Measurements from ENCODE around the gene ETV6.

ETV6 gene

GRCh38 chr12:11755302-11755930, 105.9 kb downstream of the ETV6 start:
- Histone ChIP-seq H4K20me1 (ENCODE audit: insufficient read depth, low read length, poor library complexity, severe bottlenecking) (peaks cover 3% of the 10 kb centered on the region), H3K27me3 (ENCODE audit: insufficient read depth, low read length, poor library complexity, severe bottlenecking) (no peaks in the 10 kb centered on the region), H3K4me1 (ENCODE audit: insufficient read depth, low read length, poor library complexity, severe bottlenecking) (no peaks in the 10 kb centered on the region), H3K9me3 (ENCODE audit: insufficient read depth, low read depth, low read length) (no peaks in the 10 kb centered on the region), H3K4me3 (ENCODE audit: low read length, poor library complexity, severe bottlenecking) (no peak overlapping the region), H3K36me3 (ENCODE audit: insufficient read depth, low read length) (peaks cover 82% of the 10 kb centered on the region; the same call in 1 of the 2 replicates), H3K9ac (ENCODE audit: low read depth, low read length, poor library complexity, severe bottlenecking) (no peak overlapping the region), H3F3A (ENCODE audit: low read depth) (no peaks in the 10 kb centered on the region), H3K79me2 (ENCODE audit: insufficient read depth, low read length) (peaks cover 69% of the 10 kb centered on the region), H2AFZ (ENCODE audit: low read length) (no peak overlapping the region), H3K4me2 (ENCODE audit: low read depth, low read length, poor library complexity, severe bottlenecking) (no peak overlapping the region), H3K9me2 (replicated peaks; ENCODE audit: low read depth, low read length) (no peaks in the 10 kb centered on the region)
- TF ChIP-seq CTCF (conservative IDR thresholded peaks at IDR 0.05; ENCODE audit: low read length) (no peak), EZH2phosphoT487 (IDR thresholded peaks at IDR 0.05; ENCODE audit: borderline replicate concordance) (no peak)

GRCh38 chr12:11756022-11756421, 106.5 kb downstream of the ETV6 start:
- no peaks in the 10 kb centered on the region for H3K27me3 ChIP-seq (ENCODE audit: insufficient read depth, low read length, poor library complexity, severe bottlenecking)
- no peaks in the 10 kb centered on the region for H3K9me3 ChIP-seq (ENCODE audit: insufficient read depth, low read depth, low read length)
- no peak for TF ChIP-seq CTCF (conservative IDR thresholded peaks at IDR 0.05; ENCODE audit: low read length)
- TF ChIP-seq EZH2phosphoT487 (IDR thresholded peaks at IDR 0.05; ENCODE audit: borderline replicate concordance), result no peak
- no peaks in the 10 kb centered on the region for H3K9me2 ChIP-seq (replicated peaks; ENCODE audit: low read depth, low read length)
- peaks cover 3% of the 10 kb centered on the region for H4K20me1 ChIP-seq (ENCODE audit: insufficient read depth, low read length, poor library complexity, severe bottlenecking)
- H3K36me3 ChIP-seq (ENCODE audit: insufficient read depth, low read length), result peaks cover 82% of the 10 kb centered on the region; the same call in 1 of the 2 replicates
- no peak overlapping the region for H3K4me2 ChIP-seq (ENCODE audit: low read depth, low read length, poor library complexity, severe bottlenecking)
- H3F3A ChIP-seq (ENCODE audit: low read depth), result no peaks in the 10 kb centered on the region
- peaks cover 69% of the 10 kb centered on the region for H3K79me2 ChIP-seq (ENCODE audit: insufficient read depth, low read length)
- H2AFZ ChIP-seq (ENCODE audit: low read length), result no peak overlapping the region
- H3K4me1 ChIP-seq (ENCODE audit: insufficient read depth, low read length, poor library complexity, severe bottlenecking), result no peaks in the 10 kb centered on the region
- H3K4me3 ChIP-seq (ENCODE audit: low read length, poor library complexity, severe bottlenecking), result no peak overlapping the region
- H3K9ac ChIP-seq (ENCODE audit: low read depth, low read length, poor library complexity, severe bottlenecking), result no peak overlapping the region

- Histone ChIP-seq H3K79me2 (ENCODE audit: insufficient read depth, low read length) (peaks cover 69% of the 10 kb centered on the region), H3K36me3 (ENCODE audit: insufficient read depth, low read length) (peaks cover 86% of the 10 kb centered on the region; the same call in 1 of the 2 replicates), H3K9me2 (replicated peaks; ENCODE audit: low read depth, low read length) (no peaks in the 10 kb centered on the region), H4K20me1 (ENCODE audit: insufficient read depth, low read length, poor library complexity, severe bottlenecking) (peaks cover 3% of the 10 kb centered on the region), H3K9ac (ENCODE audit: low read depth, low read length, poor library complexity, severe bottlenecking) (no peak overlapping the region), H3K4me2 (ENCODE audit: low read depth, low read length, poor library complexity, severe bottlenecking) (no peak overlapping the region), H3F3A (ENCODE audit: low read depth) (no peaks in the 10 kb centered on the region), H3K9me3 (ENCODE audit: insufficient read depth, low read depth, low read length) (no peaks in the 10 kb centered on the region), H2AFZ (ENCODE audit: low read length) (no peak overlapping the region), H3K4me3 (ENCODE audit: low read length, poor library complexity, severe bottlenecking) (no peak overlapping the region), H3K27me3 (ENCODE audit: insufficient read depth, low read length, poor library complexity, severe bottlenecking) (no peaks in the 10 kb centered on the region), H3K4me1 (ENCODE audit: insufficient read depth, low read length, poor library complexity, severe bottlenecking) (peaks cover 3% of the 10 kb centered on the region)
- TF ChIP-seq EZH2phosphoT487 (IDR thresholded peaks at IDR 0.05; ENCODE audit: borderline replicate concordance), result no peak
- TF ChIP-seq CTCF (conservative IDR thresholded peaks at IDR 0.05; ENCODE audit: low read length), result no peak
Observed at GRCh38 chr12:11756523-11756922, 107.0 kb downstream of the ETV6 start.
